Prostate gland (tissue), 2 donors: ENCODE measurements around the gene PBX3.

Experiments used
- POLR2A ChIP-seq: fragments of 450-650 bp; IDR thresholded peaks from one replicate; pipeline ENCODE4 v1.6.1; 2016; ENCODE audit warnings: antibody characterized with exemption, mild to moderate bottlenecking
- TF ChIP-seq, protein P1 (sequence below), 4 experiments: fragments of 200-600 bp in 2 of 4; fragments of 450-650 bp in 2 of 4; sonication (generic) in 2 of 4; IDR thresholded peaks; 1 replicate in 3 of 4; 2 replicates in 1 of 4; pipeline ENCODE4 v1.5.1; 2016 to 2019; ENCODE audit warnings: antibody characterized with exemption in 4 of 4, mild to moderate bottlenecking in 2 of 4, moderate library complexity in 2 of 4

DNA sequence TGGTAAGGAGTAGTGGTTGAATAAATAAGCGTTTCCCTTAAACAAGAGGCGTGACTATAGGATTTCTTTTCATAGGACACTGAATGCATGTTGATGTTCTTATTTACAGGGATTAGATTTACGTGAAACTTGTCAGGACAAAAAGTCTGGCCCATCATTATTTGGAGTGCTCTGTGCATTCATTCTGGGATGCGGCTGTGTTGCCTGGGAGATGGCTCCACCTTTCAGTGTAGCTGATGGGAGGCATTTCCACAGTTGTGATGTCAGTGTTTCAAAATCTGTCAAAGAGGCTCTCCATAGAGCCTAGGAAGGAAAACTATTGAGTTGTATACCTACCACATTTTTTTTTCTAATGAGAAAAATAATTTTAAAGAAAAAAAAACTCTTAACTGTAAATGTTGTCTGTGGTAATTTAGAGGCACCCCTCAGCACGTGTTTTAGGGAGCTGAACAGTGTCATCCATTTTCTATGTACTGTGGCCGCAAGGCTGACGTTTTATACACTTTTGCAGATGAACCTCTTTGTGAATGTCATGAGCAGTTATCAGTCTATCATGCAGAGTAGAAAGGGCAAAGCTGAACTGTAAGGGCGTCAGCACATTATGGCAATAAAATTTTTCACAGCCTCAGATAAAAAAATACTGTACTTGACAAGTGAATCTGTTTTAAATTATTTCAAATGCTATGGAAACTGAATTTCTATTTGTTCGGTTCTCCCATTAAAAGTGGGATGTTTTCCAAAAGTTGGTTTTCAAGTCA lies 202.7 kb downstream of the PBX3 start:
- TF ChIP-seq, protein P1, sequence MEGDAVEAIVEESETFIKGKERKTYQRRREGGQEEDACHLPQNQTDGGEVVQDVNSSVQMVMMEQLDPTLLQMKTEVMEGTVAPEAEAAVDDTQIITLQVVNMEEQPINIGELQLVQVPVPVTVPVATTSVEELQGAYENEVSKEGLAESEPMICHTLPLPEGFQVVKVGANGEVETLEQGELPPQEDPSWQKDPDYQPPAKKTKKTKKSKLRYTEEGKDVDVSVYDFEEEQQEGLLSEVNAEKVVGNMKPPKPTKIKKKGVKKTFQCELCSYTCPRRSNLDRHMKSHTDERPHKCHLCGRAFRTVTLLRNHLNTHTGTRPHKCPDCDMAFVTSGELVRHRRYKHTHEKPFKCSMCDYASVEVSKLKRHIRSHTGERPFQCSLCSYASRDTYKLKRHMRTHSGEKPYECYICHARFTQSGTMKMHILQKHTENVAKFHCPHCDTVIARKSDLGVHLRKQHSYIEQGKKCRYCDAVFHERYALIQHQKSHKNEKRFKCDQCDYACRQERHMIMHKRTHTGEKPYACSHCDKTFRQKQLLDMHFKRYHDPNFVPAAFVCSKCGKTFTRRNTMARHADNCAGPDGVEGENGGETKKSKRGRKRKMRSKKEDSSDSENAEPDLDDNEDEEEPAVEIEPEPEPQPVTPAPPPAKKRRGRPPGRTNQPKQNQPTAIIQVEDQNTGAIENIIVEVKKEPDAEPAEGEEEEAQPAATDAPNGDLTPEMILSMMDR (IDR thresholded peaks at IDR 0.05) = no peak
- TF ChIP-seq POLR2A = no peak
